NCI-H2171 (cell line): ENCODE data around the gene LRRC10B.

Source experiments
- DNase-seq: peaks from one replicate; lab custom pipeline; 2025; lab: John Stamatoyannopoulos, UW

The LRRC10B gene

DNA sequence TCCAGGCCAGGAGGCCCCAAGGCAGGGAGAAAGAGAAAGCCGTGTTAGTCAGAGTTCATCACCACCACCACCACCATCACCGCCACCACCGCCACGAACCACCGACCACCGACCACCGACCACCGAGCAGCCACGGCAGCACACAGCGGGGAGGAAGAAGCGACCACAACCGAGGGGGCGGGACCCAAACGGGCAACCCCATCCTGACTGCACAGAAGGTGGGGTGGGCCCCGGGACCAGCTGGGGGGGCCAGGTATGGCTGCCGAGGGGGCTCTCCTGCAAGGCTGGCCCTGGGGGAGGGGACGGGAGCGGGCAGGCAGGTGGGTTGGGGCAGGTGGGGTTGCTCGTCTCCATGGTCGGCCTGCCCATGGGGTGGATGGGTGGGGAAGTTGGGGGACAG is 38.1 kb downstream of the LRRC10B start:
- DNase-seq, result no peak

DNA sequence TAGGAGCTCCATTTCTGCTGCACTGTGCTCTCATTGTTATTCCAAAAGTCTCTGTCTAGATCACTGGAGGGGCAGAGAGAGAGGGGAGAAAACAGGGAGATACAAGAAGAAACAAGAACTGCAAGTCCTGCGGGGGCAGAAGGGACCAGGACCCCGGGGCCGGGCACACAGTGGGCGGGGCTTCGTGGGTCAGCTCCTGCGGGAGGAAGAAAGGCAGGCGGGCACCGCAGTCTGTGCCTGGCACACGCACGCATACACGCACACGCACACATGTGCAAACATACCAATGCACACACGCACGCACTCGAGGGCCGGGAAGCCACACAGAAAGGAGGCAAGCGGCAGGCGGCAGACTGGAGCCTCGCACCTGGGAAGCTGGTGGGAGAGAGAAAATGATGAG is 38.7 kb downstream of the LRRC10B start:
- no peak for DNase-seq

DNA sequence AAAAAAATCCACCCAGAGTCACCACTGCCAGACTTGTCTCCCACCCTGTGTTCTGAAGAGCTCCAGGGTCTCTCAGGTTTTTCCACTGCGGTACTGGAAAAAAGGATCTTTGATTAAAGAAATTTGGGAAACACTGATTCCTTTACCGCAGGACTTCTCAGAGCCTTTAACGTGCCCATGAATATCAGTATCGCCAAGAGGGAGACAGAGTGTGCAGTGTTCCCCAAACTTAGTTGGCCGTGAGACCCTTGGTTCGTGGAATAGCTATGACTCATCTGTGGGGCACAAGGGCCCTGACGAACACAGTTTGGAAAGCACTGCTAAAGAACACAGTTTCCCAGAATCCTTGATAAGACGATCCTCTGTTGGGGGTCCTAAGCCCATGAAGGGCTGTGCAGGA is 40.6 kb downstream of the LRRC10B start:
- no peak for DNase-seq

DNA sequence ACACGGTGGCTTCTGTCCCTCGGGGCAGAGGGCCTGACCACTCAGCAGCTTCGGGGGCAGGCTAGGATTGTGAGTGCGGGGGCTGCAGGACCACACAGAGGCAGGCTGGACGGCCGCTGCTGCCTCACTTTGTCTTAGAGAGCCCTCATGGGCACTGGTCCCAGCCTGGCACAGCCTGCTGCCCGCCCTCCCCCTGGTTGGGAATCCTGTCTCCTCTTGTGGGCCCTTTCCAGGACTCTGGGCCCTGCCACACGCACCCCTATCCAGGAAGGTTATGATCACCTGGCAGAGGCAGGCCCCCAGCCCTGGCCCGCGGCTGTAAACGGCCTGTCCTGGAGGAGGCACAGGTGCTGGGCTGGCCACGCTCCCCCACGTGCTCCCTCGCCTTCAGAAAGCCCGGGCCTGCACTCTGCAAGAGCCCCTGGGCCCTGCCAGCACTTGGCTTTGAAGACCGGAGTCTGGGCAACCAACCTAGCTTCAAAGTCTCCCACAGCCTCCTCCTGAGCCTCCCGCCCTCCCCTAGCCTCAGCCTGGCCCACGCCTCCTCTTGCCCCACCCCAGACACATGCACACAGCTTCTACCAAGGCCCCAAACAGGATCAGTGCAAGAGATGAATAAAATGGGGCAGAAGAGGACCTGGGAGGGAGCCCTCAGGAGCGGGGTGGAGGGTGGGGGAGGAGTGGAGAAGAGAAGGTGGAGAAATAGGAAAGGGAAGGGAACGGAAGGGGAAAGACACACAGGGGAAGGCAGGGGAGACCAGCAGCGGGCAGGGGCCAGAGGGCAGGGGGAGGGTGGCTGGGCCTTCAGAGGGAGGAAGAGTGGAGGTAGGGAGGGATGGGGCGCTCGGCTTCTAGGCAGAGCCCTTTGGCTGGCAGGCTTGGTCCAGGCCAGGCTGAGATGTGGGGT is 41.4 kb downstream of the LRRC10B start:
- no peak for DNase-seq

DNA sequence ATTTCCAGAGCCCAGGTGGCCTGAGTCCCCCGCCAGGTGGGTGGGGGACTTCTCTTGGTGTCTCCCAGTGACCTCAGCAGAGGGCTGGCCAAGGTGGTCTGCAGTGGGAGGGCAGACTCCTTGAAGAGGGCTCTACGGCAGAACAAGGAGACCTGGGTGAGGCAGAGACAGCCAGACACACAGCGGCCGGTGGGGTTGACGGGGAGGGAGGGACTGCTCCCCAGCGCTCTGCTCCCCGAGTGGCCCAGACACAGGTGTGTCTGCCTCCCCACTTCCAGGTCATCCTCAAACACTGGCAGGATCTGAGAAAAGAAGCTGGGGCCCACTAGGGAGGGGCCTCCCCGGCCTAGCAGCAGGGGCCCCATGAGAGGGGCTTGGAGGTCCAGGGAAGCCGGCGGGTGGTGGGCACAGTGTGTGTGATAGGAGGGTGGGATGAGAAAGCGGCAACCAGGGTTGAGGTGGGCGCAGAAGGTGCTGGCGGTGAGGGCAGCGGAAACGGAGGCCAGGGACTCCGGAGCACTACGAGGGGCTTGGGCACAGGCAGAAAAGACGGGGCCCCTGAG is 42.2 kb downstream of the LRRC10B start:
- DNase-seq, result no peak

DNA sequence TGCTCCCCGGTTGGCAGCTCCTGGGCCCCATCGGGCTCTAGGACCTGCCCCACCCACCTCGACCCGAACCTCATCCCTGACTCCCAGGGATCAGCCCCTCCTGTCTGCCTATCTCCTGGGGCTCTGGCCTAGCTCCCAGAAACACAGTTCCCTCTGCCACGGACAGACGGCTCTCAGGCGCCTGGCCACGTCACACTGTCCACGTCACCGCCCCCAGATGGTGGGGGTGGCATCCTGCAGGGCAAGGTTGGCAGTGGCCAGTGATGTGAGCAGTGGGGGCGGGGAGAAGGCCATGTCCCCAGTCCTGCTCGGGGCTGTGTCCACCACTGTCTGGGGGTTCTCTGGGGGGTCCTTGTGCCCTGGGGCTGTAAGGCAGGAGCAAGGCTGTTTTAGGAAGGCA is 43.1 kb downstream of the LRRC10B start:
- DNase-seq, result no peak

DNA sequence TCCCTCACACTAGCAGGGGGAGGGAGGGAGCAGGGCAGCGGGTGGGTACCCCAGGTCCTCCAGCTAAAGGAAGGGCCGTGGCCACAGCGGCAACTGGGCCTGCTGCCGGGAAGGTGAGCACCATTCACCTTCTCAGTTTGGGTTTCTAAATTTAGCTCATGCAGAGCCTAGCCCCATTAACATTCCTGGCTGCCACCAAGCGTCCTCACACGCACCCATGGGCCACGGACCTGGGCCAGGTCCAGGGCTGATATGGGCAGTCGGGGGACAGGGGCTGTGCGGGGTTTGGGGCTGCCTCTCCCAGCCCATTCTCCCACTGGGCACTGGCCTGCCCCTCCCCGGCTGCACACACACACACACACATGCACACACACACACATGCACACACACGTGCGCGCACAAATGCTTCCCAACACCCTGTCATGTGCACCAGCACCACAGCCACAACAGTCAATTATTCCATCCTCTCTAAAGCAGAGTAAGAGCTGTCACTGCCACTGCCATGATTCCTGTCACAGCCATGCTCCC is 43.6 kb downstream of the LRRC10B start:
- no peak for DNase-seq

DNA sequence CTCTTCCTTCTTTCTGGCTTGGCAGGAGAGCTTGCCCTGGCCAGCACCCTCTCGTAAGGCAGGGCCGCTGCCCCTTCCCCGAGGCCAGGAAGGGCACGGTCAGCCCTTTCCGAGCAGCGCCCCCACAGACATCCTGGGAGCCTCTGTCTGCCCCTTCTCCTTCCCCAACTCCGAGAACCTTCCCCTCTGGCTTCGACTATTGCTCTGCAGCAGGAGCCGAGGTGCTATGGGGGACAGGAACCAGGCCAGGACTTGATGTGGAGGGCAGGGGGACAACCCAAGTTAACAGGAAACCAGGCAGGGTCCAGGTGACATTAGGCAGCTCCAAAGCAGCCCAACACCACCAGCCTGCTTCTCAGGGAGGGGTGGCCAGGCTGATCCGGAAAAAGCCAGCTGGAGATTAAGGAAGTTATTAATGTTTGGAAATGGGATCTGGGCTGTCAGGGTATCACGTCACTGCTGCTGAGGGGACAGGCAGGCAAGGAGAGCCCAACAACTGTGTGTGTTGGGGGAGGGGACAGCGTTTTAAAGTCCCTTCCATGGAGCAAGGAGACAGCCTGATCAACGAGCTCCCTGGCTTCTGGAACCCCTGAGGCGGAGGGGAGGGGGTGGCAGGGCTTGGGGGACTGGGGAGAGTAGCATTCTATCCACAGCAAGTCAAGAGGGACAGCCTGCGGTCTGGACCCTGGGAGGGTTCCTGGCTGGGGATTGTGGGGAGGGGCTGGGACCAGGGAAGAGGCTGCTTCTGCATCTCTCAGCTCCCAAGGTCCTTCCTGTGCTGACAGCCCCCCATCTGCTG is 45.0 kb downstream of the LRRC10B start:
- DNase-seq, result no peak

GRCh38 chr11:61554172-61554988 is 45.8 kb downstream of the LRRC10B start:
- no peak for DNase-seq

DNA sequence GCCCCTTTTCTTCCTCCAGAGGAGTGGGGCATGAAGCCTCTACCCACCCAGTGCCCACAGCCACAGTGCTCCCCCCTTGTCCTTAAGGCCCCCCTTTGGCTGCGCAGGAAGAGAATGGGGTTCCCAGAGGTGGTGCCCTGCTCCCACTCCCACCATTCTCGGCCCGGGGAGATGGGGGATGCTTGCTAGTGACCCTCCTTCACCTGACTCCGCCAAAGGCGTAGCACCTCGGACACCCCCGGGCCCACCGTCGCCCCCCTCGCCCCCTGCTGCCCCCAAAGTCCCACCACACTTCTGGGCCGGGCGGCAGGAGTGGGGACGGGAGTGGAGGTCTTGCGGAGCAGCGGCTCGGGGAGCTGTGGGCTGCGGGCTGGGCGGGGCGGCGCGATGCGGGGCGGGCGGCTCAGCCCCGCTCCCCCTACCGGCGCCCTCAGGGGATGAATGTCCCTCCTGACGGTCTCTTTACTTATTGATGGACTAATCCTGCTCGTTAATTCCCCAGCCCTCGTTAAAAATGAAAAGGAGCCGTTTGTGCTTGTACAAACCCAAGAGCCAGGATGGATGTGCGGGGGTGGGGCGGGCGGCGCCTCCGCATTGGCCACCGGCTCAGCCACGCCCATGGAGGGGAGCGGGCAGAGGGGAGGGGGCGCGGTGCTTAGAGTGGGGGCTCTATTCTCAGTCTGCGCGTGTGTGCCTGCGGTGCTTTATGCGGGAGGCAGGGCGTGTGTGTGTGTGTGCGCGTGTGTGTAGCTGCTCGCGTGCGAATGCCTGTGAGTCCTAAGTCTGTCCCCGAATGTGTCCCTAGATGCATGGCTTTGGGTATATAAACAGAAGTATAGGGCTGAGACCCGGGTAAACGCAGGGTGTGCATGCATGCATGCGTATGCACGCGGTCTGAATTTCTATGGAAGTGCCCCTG is 46.8 kb downstream of the LRRC10B start:
- no peak for DNase-seq

- no peak for DNase-seq
Measured at GRCh38 chr11:61555978-61556377, 47.4 kb downstream of the LRRC10B start.

GRCh38 chr11:61556621-61557020 is 48.1 kb downstream of the LRRC10B start:
- no peak for DNase-seq
